ENCODE results near the gene WWOX. TPM values are rescaled to one million over a fixed set of nuclear protein-coding genes. Genes with fewer than 3 reads are reported as not detected.

The WWOX gene
- total and polyA plus RNA-seq, 2 donors (not counting 3 experiments of a cell fraction or from before 2014, with no cell fraction given): 6.2 to 12.5 TPM

- no peak for FAIRE-seq
- CTCF ChIA-PET: no interaction called here
- BruUV-seq (replicated peaks): no TSS peak
These were observed 151.7 kb downstream of the WWOX start for GRCh38 chr16:78251115-78251514.

More at GRCh38 chr16:78251115-78251514, 151.7 kb downstream of the WWOX start:
- no peak overlapping the region for H2AFZ ChIP-seq (ENCODE audit: low read depth, low read length)
- H3K27me3 ChIP-seq (ENCODE audit: control insufficient read depth in 2 of 2, insufficient read depth in 2 of 2, low read length in 2 of 2): no peaks in the 10 kb centered on the region
- H3K9me3 ChIP-seq (replicated peaks; ENCODE audit: control insufficient read depth, insufficient read depth, low read length): no peaks in the 10 kb centered on the region
- no peak for TF ChIP-seq MYC (IDR thresholded peaks at IDR 0.05; ENCODE audit: low read depth, low read length)
- no peak for TF ChIP-seq POLR2A (IDR thresholded peaks at IDR 0.05; ENCODE audit: low read depth, low read length)
- TF ChIP-seq GATA2 (IDR thresholded peaks at IDR 0.05; ENCODE audit: insufficient read depth, insufficient read length, low read depth, low read length): no peak
- TF ChIP-seq CTCF (IDR thresholded peaks at IDR 0.05; ENCODE audit: extremely low read depth in 1 of 2, insufficient read depth in 1 of 2, low read depth in 1 of 2, low read length in 2 of 2): no peak
- no peak for TF ChIP-seq POLR2AphosphoS5 (IDR thresholded peaks at IDR 0.05; ENCODE audit: insufficient read depth, low read depth, low read length)
- TF ChIP-seq JUN (IDR thresholded peaks at IDR 0.05; ENCODE audit: borderline replicate concordance, insufficient read depth, insufficient read length, low read depth): no peak
- TF ChIP-seq FOS (IDR thresholded peaks at IDR 0.05; ENCODE audit: borderline replicate concordance, insufficient read depth, low read length): no peak
- TF ChIP-seq MAX (IDR thresholded peaks at IDR 0.05; ENCODE audit: insufficient read depth, insufficient read length): no peak
- no peak for TF ChIP-seq EZH2 (IDR thresholded peaks at IDR 0.05; ENCODE audit: borderline replicate concordance, low read depth, low read length, severe bottlenecking)
- no peaks in the 10 kb centered on the region for H3K36me3 ChIP-seq (ENCODE audit: control insufficient read depth in 2 of 2, extremely low read depth in 1 of 2, insufficient read depth in 2 of 2, low read length in 2 of 2)
- no peak overlapping the region for H3K4me2 ChIP-seq (ENCODE audit: insufficient read depth, low read length)
- dilution Hi-C loops (cut with MboI; ENCODE audit: extremely low pct_ligation_motif_present, low sequenced_read_pairs) (no loop called here), intact Hi-C loops (cut with micrococcal nuclease) (no loop called here)
- no peak for DNase-seq (ENCODE audit: low read depth, low spot score)
- no peaks in the 10 kb centered on the region for H3K79me2 ChIP-seq (ENCODE audit: control insufficient read depth, insufficient read depth, low read length)
- no peak overlapping the region for H3K9ac ChIP-seq (replicated peaks; ENCODE audit: extremely low read depth, insufficient read depth, low read length)
- POLR2A ChIA-PET: no interaction called here
- no peak overlapping the region for H3K27ac ChIP-seq (ENCODE audit: insufficient read depth, low read depth, low read length)
- H3K4me1 ChIP-seq (ENCODE audit: control insufficient read depth, extremely low read depth, insufficient read depth, low read length): no peaks in the 10 kb centered on the region
- H3K9me1 ChIP-seq (replicated peaks; ENCODE audit: control insufficient read depth, extremely low read depth, insufficient read depth, low read length): no peaks in the 10 kb centered on the region
- H3K4me3 ChIP-seq (replicated peaks in 1 of 3; ENCODE audit: insufficient read depth in 1 of 3, low read depth in 1 of 3, low read length in 3 of 3): no peak overlapping the region
- no peaks in the 10 kb centered on the region for H4K20me1 ChIP-seq (replicated peaks; ENCODE audit: control insufficient read depth, extremely low read depth, insufficient read depth, low read length)
